ENCODE data around the gene CCDC146. TPM values are rescaled to one million over a fixed set of nuclear protein-coding genes. Genes with fewer than 3 reads are reported as not detected.

Gene CCDC146
- total RNA-seq, 1 experiment from 2014 or later, result 0.72 TPM

DNA sequence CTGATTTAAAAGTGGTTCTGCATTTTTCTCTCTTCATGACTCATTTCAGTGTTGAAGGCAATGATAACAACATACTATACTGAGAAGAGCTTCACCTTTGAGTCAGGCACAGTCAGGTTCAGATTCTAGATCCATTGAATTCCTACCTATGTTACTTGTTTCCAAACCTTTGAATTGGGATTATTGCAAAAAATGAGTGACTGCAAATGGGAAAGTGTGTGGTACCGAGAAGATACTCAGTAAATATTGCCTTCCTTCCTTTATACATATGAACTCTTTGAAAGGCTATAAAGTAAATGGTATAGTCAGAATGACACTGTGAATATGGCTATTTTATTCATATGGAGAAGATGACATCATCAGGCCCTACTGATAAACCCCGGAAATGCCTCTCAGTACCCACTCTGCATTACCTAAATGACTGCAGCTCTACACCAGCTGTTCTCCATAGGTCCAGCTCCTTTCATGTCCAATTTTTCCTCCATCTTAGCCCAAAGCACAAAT, 143.9 kb downstream of the CCDC146 start:
- H3K79me1 ChIP-seq (ENCODE audit: insufficient read depth, low read depth, low read length, poor library complexity, severe bottlenecking), result no peaks in the 10 kb centered on the region
- peaks cover 2% of the 10 kb centered on the region; the same call in 1 of the 2 replicates for H3K27me3 ChIP-seq (ENCODE audit: insufficient read depth, low read length)
- H3K23ac ChIP-seq (ENCODE audit: insufficient read length, low read depth, low read length), result no peak overlapping the region
- H2BK5ac ChIP-seq (ENCODE audit: insufficient read length, low read length), result no peak overlapping the region
- H3K9me3 Mint-ChIP-seq, result no peaks in the 10 kb centered on the region
- H3K14ac ChIP-seq (ENCODE audit: insufficient read depth, low read length), result no peak overlapping the region
- H3K9ac ChIP-seq (ENCODE audit: extremely low read depth, insufficient read length, low read length), result no peak overlapping the region
- H4K91ac ChIP-seq (ENCODE audit: insufficient read length, low read depth, low read length), result no peak overlapping the region
- H2AFZ ChIP-seq (ENCODE audit: low read length), result no peak overlapping the region
- no CpG with 5 or more reads among the region's 2 CpGs for WGBS (ENCODE audit: extremely low coverage, insufficient read length, low lambda C conversion rate)
- no peak overlapping the region for H2AK5ac ChIP-seq (ENCODE audit: insufficient read length, low read length)
- no peak overlapping the region for H3K4me2 ChIP-seq (ENCODE audit: insufficient read depth, insufficient read length, low read length)
- no peak for DNase-seq
- H4K5ac ChIP-seq (ENCODE audit: insufficient read length, low read depth, low read length), result no peak overlapping the region
- H3K79me2 ChIP-seq (ENCODE audit: insufficient read depth, low read length), result no peaks in the 10 kb centered on the region
- H3K9me3 ChIP-seq (ENCODE audit: control insufficient read depth, low read depth, low read length), result no peaks in the 10 kb centered on the region
- no peak overlapping the region for H4K8ac ChIP-seq (replicated peaks; ENCODE audit: insufficient read length, low read depth, low read length)
- no peak overlapping the region for H3K27ac ChIP-seq (ENCODE audit: insufficient read length, low read depth, low read length)
- no peaks in the 10 kb centered on the region for H3K4me1 Mint-ChIP-seq
- no peak overlapping the region for H3K4me3 Mint-ChIP-seq
- H3K27ac Mint-ChIP-seq, result no peak overlapping the region
- H2BK12ac ChIP-seq (ENCODE audit: insufficient read length, low read depth, low read length), result no peak overlapping the region
- H3K18ac ChIP-seq (ENCODE audit: insufficient read length, low read depth, low read length), result no peak overlapping the region
- no peaks in the 10 kb centered on the region for H4K20me1 ChIP-seq (ENCODE audit: control insufficient read depth, insufficient read depth, insufficient read length)
- peaks cover 2% of the 10 kb centered on the region; the same call in 1 of the 2 replicates for H3K27me3 Mint-ChIP-seq (ENCODE audit: low read depth)
- H2BK120ac ChIP-seq (ENCODE audit: low read depth, low read length, poor library complexity, severe bottlenecking), result no peak overlapping the region
- no peak overlapping the region for H3K4ac ChIP-seq (ENCODE audit: low read depth, low read length)
- H3T11ph ChIP-seq (ENCODE audit: low read length), result no peak overlapping the region
- no peaks in the 10 kb centered on the region for H3K23me2 ChIP-seq (ENCODE audit: insufficient read length, low read depth, low read length, poor library complexity, severe bottlenecking)
- no peak overlapping the region for H2BK20ac ChIP-seq (ENCODE audit: low read depth, low read length, poor library complexity, severe bottlenecking)
- H3K36me3 Mint-ChIP-seq (ENCODE audit: insufficient read depth in 1 of 3, low read depth in 3 of 3), result no peaks in the 10 kb centered on the region
- no peak overlapping the region for H3K56ac ChIP-seq (ENCODE audit: insufficient read length, low read depth, low read length)
- TF ChIP-seq, protein P1, sequence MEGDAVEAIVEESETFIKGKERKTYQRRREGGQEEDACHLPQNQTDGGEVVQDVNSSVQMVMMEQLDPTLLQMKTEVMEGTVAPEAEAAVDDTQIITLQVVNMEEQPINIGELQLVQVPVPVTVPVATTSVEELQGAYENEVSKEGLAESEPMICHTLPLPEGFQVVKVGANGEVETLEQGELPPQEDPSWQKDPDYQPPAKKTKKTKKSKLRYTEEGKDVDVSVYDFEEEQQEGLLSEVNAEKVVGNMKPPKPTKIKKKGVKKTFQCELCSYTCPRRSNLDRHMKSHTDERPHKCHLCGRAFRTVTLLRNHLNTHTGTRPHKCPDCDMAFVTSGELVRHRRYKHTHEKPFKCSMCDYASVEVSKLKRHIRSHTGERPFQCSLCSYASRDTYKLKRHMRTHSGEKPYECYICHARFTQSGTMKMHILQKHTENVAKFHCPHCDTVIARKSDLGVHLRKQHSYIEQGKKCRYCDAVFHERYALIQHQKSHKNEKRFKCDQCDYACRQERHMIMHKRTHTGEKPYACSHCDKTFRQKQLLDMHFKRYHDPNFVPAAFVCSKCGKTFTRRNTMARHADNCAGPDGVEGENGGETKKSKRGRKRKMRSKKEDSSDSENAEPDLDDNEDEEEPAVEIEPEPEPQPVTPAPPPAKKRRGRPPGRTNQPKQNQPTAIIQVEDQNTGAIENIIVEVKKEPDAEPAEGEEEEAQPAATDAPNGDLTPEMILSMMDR (conservative IDR thresholded peaks at IDR 0.05), result no peak
- no peaks in the 10 kb centered on the region for H3K4me1 ChIP-seq (ENCODE audit: insufficient read depth, low read length)
- no peak overlapping the region for H2BK15ac ChIP-seq (ENCODE audit: low read depth, low read length)

All from H9 (cell line).